Measurements from ENCODE around the gene SEMA4A. TPM values are rescaled to one million over a fixed set of nuclear protein-coding genes. Genes with fewer than 3 reads are reported as not detected.
A peak's percentile ranks its signal among the peaks of the same experiment; 100 is the strongest.

SEMA4A gene
- total and polyA plus RNA-seq, 9 of the 15 experiments (the other 6 are each of a cell fraction or from before 2014, with no cell fraction given): 0.04 to 1.7 (median 0.45) TPM

GRCh38 chr1:156123356-156124196 lies 29.8 kb upstream of the SEMA4A start (continued):
- TF ChIP-seq JUN (IDR thresholded peaks at IDR 0.05; ENCODE audit: borderline replicate concordance, low read depth, low read length): no peak
- TF ChIP-seq JUN (CRISPR knock-in tag; IDR thresholded peaks at IDR 0.05; ENCODE audit: borderline replicate concordance): no peak; the same call in 1 of the 2 replicates
- TF ChIP-seq HMGXB4 (CRISPR knock-in tag; IDR thresholded peaks at IDR 0.05): no peak; the same call in 1 of the 2 replicates
- TF ChIP-seq RUNX1 (IDR thresholded peaks at IDR 0.05; ENCODE audit: low read depth): no peak
- no peak for TF ChIP-seq ZFPM2 (CRISPR knock-in tag; IDR thresholded peaks at IDR 0.05)
- TF ChIP-seq CREBBP (IDR thresholded peaks at IDR 0.05; ENCODE audit: low read depth, low read length): no peak
- no peak for TF ChIP-seq CBFB (CRISPR knock-in tag; IDR thresholded peaks at IDR 0.05)
- no peak for TF ChIP-seq KDM4B (IDR thresholded peaks at IDR 0.05; ENCODE audit: borderline replicate concordance in 2 of 2, low read depth in 1 of 2)
- no peak for TF ChIP-seq NCOA1 (IDR thresholded peaks at IDR 0.05; ENCODE audit: low read depth)
- TF ChIP-seq, protein P1, sequence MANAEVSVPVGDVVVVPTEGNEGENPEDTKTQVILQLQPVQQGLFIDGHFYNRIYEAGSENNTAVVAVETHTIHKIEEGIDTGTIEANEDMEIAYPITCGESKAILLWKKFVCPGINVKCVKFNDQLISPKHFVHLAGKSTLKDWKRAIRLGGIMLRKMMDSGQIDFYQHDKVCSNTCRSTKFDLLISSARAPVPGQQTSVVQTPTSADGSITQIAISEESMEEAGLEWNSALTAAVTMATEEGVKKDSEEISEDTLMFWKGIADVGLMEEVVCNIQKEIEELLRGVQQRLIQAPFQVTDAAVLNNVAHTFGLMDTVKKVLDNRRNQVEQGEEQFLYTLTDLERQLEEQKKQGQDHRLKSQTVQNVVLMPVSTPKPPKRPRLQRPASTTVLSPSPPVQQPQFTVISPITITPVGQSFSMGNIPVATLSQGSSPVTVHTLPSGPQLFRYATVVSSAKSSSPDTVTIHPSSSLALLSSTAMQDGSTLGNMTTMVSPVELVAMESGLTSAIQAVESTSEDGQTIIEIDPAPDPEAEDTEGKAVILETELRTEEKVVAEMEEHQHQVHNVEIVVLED (CRISPR knock-in tag; IDR thresholded peaks at IDR 0.05): no peak
- TF ChIP-seq FOS (IDR thresholded peaks at IDR 0.05; ENCODE audit: extremely low read depth, insufficient read length): peak; percentile 8
- TF ChIP-seq ETV1 (tag; conservative IDR thresholded peaks at IDR 0.05; ENCODE audit: low read depth): no peak
- no peak for TF ChIP-seq PTTG1 (tag; IDR thresholded peaks at IDR 0.05; ENCODE audit: low read depth)
- TF ChIP-seq, protein P2, sequence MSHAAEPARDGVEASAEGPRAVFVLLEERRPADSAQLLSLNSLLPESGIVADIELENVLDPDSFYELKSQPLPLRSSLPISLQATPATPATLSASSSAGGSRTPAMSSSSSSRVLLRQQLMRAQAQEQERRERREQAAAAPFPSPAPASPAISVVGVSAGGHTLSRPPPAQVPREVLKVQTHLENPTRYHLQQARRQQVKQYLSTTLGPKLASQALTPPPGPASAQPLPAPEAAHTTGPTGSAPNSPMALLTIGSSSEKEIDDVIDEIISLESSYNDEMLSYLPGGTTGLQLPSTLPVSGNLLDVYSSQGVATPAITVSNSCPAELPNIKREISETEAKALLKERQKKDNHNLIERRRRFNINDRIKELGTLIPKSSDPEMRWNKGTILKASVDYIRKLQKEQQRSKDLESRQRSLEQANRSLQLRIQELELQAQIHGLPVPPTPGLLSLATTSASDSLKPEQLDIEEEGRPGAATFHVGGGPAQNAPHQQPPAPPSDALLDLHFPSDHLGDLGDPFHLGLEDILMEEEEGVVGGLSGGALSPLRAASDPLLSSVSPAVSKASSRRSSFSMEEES (CRISPR knock-in tag; IDR thresholded peaks at IDR 0.05): no peak
- TF ChIP-seq RBM14 (IDR thresholded peaks at IDR 0.05; ENCODE audit: borderline replicate concordance, insufficient read depth, low read depth, low read length): no peak
- no peak for TF ChIP-seq CBX1 (IDR thresholded peaks at IDR 0.05; ENCODE audit: low read depth)
- no peak for TF ChIP-seq NFE2L1 (tag; IDR thresholded peaks at IDR 0.05; ENCODE audit: borderline replicate concordance, low read depth)
- 0 out of 2 replicates have a peak, but pooled peaks have one; percentile 19 for TF ChIP-seq ZNF830 (CRISPR knock-in tag; IDR thresholded peaks at IDR 0.05)
- no peak for TF ChIP-seq ZNF184 (CRISPR knock-in tag; IDR thresholded peaks at IDR 0.05)
- TF ChIP-seq CHCHD3 (CRISPR knock-in tag; IDR thresholded peaks at IDR 0.05): no peak
- TF ChIP-seq ZBED1 (IDR thresholded peaks at IDR 0.05): no peak
- TF ChIP-seq ZBTB2 (IDR thresholded peaks at IDR 0.05): peak; percentile 49; the same call in 1 of the 2 replicates
- TF ChIP-seq PHF20 (IDR thresholded peaks at IDR 0.05; ENCODE audit: partially characterized antibody): no peak
